Activated naive CD4-positive, alpha-beta T cell treated with anti-CD3 and anti-CD28 coated beads, Interleukin-2, amount 10 ng/mL, durations not matched to agents 5 hours and 36 hours (primary cell): Measurements from ENCODE around the gene NBEA. TPM values are rescaled to one million over a fixed set of nuclear protein-coding genes. Genes with fewer than 3 reads are reported as not detected.

Experiments used
- total RNA-seq, 2 experiments: library from RNA; stranded (reverse); gene quantifications; one replicate each; pipeline ENCODE4 v1.2.3, GENCODE V29; 2021

NBEA gene, protein sequence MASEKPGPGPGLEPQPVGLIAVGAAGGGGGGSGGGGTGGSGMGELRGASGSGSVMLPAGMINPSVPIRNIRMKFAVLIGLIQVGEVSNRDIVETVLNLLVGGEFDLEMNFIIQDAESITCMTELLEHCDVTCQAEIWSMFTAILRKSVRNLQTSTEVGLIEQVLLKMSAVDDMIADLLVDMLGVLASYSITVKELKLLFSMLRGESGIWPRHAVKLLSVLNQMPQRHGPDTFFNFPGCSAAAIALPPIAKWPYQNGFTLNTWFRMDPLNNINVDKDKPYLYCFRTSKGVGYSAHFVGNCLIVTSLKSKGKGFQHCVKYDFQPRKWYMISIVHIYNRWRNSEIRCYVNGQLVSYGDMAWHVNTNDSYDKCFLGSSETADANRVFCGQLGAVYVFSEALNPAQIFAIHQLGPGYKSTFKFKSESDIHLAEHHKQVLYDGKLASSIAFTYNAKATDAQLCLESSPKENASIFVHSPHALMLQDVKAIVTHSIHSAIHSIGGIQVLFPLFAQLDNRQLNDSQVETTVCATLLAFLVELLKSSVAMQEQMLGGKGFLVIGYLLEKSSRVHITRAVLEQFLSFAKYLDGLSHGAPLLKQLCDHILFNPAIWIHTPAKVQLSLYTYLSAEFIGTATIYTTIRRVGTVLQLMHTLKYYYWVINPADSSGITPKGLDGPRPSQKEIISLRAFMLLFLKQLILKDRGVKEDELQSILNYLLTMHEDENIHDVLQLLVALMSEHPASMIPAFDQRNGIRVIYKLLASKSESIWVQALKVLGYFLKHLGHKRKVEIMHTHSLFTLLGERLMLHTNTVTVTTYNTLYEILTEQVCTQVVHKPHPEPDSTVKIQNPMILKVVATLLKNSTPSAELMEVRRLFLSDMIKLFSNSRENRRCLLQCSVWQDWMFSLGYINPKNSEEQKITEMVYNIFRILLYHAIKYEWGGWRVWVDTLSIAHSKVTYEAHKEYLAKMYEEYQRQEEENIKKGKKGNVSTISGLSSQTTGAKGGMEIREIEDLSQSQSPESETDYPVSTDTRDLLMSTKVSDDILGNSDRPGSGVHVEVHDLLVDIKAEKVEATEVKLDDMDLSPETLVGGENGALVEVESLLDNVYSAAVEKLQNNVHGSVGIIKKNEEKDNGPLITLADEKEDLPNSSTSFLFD (N-terminal part only)
- total RNA-seq = under 1 TPM; 0.31 to 0.60 TPM

DNA sequence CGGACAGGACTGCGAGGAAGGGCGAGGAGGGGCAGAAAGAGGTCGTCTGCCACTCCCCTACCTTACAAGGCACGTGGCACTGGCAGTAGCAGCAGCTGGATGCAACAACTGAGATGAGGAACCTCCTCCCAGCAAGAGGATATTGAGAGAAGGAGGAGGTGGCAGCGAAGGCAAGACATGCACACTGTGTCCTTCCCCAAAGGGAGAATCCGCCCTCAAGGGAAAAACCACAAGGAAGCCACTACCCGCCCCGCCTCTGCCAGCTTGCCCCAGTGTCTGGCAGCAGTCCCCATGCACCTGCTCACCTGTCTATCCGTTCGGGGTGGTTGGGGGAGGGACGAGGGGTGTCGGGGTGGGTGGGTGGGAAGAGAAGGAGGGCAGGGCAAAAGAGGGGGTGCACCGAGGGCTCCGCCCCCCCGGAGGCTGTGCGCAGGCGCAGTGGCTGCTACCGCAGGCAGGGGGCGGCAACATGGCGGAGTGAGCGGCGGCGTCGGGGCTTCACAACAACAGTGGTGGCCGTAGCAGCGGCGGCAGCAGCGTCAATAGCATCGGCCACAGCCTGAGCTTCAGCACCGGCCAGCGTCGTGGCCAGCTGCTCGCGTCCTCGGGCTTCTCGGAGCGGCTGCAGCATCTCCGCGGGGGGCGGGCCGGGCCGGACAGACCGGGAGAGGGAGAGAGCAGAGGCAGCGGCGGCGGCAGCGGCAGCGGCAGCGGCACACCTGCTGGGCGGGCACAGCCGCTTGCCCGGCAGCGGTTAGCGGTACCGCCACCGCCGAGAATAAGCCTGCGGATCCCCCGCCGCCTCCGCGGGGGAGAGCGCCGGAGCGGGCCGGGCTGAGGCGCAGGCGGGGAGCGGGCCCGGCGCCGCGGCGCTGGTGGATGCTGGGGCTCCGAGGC lies at the start of gene NBEA:
NBEA (plus strand) TSS at position 436 of the 897 bp plus-strand sequence. CDS start 551 bp downstream, outside the sequence.

DNA sequence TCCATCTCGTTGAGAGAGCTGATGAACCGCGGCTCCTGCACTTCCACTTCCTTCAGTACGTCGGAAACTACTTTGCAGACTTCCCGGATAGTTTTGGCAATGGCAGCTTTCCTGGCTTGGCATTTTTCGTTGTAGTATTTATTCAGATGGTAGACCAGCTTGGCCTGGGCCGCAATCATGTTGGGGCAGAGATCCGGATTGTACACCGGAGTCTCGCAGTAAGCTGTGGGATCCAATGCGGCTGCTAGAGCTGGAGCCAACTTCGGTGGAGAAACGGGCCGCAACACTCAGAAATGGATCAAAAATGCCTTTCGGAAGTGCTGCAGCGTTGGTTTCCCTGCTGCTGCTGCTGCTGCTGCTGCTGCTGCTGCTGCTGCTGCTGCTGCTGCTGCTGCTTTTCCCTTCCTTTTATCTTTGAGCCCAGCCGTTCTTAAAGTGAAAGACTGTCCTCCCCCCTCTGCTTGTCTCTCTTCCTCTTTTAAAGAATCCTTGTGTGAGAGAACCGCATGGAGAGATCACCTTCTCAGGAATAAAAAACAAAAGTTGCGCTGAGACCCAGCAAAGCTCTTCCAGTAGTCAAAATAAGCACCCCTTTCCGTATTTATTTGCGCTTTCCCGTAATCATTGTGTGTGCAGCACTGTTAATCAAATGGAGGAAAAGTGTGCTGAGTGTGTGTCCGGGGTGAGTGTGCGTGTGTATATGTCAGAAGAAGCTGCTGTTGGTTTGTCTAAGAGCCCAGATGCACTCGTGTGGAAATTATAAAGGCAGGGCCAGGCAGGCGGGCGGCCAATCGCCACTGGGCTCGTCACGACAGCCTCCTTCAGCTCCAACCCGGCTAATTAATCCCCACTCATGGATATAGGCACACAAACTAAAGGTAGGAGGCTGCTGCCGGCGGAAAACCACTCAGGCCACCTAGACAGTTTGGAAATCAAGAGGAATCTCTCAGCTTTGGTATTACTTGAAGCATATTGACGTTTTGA lies 534.2 kb downstream of the NBEA start, which contains the start of gene MAB21L1:
MAB21L1 (minus strand) TSS at position 730 of the 984 bp plus-strand sequence; CDS start at position 179, 551 bp downstream.

